ENCODE data around the gene NDUFA7.

The NDUFA7 gene

DNA sequence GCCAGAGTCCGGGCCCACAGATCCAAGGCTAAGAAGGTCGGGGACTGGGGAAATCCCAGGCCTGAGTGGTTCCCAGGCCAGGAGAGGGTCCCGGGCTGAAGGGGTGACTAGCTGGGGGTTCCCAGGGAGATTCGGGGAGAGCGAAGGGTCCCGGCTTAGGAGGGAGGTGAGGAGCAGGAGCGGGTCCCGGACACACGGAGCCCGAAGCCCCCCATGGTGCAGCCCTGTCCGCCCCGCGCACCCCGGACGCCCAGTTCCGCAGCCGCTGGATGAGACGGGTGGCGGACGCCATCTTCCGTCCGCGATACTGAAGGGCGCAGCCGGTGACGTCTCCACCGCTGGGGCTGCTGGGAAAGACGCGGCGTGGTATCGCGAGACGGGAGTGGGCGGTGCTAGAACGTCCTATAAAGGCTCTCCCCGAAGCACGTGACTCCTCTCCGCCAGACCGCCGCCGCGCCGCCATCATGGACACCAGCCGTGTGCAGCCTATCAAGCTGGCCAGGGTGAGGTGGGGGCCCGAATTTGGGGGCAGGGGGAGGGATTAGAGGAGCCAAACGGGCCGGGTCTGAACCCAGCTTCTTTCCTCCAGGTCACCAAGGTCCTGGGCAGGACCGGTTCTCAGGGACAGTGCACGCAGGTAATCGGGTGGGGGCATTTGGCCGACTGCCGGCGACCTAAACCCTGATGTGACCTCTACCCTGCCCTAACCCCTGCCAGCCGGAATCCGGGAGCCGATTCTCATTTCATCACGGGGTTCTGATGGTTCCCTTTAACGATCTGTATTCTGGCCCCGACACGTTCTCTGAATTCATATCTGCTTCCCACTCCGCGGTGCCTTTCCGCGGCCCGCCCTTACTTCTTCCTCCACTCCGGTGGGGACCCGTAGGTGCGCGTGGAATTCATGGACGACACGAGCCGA is at the start of gene NDUFA7, which contains the start of gene RPS28:
Gene NDUFA7, minus strand, starts transcription at position 309 of the 919 bp plus-strand sequence. Its CDS starts 17 bp downstream, at position 292.
Gene RPS28, plus strand, starts transcription at position 430 of the 919 bp plus-strand sequence. Its CDS starts 35 bp downstream, at position 465.
- peak; percentile 90 for DNase-seq (ENCODE audit: extremely low read depth, low read depth)
- peak; percentile 12 for TF ChIP-seq CTCF (IDR thresholded peaks at IDR 0.05; ENCODE audit: low read depth, low read length)

DNA sequence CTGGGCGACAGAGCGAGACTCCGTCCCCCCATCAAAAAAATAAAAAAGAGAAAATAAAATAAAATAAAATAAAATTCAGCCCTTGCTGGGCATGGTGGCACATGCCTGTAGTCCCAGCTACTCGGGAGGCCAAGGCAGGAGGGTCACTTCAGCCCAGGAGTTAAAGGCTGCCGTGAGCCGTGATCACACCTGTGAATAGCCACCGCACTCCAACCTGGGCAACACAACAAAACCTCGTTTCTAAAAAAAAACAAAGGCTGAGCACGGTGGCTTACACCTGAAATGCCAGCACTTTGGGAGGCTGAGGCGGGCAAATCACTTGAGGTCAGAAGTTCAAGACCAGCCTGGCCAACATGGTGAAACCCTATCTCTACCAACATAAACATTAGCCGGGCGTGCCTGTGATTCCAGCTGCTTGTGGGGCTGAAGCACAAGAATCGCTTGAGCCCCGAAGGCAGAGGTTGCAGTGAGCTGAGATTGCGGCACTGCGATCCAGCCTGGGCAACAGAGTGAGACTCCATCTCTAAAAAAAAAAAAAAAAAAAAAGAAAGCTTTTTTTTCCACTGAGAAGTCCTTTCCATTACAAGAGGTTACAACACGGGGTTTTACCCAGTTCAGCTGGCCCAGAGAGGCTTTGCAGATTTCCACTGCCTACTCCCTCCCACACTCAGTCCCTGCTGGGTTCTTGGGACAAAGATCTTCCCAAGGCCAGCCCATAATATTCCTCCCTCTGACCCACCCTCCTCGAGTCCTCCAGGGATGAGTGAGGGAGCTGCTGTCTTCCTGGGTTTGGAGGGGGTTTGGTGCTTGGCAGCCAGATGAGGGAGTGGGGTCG is 49.2 kb upstream of the NDUFA7 start:
- TF ChIP-seq CTCF (IDR thresholded peaks at IDR 0.05; ENCODE audit: low read depth, low read length): no peak
- DNase-seq (ENCODE audit: extremely low read depth, low read depth): no peak

DNA sequence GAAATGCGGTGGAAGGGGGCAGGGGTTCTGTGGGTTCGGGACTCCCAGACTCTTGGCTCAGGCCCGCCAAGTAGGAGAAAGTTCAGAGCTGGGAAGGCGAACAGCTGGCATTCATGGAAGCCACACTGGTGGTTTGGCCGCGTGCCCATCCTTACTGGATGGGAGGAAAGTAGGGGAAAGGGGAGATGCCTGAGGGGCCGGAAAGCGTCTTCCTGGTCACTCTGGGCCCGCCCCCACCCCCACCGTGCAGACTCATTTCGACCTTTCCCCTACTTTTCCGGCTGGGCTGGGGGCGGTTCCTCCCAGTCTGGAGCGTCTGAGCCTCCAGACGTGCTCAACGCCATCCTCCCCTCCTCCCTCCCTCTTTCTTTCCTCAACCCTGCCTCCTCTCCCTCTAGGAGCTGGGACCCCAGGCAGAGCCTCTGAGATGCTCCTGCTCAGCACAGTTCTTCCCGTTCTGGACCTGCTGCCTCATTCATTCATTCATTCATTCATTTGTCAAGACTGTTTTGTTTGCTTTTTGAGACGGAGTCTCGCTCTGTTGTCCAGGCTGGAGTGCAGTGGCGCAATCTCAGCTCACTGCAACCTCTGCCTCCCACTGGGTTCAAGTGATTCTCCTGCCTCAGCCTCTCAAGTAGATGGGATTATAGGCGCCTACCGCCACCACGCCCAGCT is 46.3 kb upstream of the NDUFA7 start:
- DNase-seq (ENCODE audit: extremely low read depth, low read depth): peak; percentile 96
- TF ChIP-seq CTCF (IDR thresholded peaks at IDR 0.05; ENCODE audit: low read depth, low read length): no peak

DNA sequence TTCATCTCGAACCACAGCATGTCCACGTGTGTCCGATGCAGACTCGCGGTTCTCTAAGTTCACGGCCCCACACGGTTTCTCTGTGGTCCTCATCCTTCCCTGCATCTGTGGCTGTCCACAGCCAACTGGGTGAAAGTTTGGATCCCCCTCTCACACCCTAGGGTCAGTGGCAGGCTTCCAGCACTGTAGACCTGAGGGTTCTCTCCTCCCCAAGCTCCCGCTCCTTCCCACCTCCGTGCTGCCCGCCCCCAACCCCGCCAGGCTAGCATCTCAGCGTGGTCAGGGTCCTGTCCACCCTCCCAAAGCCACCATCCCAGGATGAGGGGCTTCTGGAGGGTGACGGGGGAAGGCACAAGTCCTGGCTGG is 45.8 kb upstream of the NDUFA7 start:
- no peak for DNase-seq (ENCODE audit: extremely low read depth, low read depth)
- TF ChIP-seq CTCF (IDR thresholded peaks at IDR 0.05; ENCODE audit: low read depth, low read length): no peak

DNA sequence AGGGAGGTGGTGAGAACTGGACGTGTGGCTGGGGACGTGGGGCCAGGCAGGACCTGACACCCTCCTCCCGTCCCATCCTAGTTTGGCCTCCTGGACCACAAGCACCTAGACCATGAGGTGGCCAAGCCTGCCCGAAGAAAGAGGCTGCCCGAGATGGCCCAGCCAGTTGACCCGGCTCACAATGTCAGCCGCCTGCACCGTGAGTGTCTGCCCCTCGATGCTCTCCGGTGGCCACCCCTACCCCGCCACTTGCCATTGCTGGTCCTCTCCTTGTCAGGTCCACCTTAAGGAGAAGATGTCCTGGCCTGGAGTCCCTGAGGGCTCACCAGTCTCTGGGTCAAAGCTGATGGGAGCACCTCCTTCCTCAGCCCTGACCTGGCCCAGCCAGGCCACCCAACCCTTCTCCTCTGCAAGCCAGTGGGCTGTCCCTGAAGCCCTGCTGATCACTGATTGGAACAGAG is 45.0 kb upstream of the NDUFA7 start:
- no peak for TF ChIP-seq CTCF (IDR thresholded peaks at IDR 0.05; ENCODE audit: low read depth, low read length)
- DNase-seq (ENCODE audit: extremely low read depth, low read depth): no peak

GRCh38 chr19:8363803-8364771 is 42.9 kb upstream of the NDUFA7 start, which contains the start of gene ANGPTL4:
Gene ANGPTL4, plus strand, starts transcription at chr19:8364155. Its CDS starts 167 bp downstream, at chr19:8364322.
- peak; percentile 17 for TF ChIP-seq CTCF (IDR thresholded peaks at IDR 0.05; ENCODE audit: low read depth, low read length)
- DNase-seq (ENCODE audit: extremely low read depth, low read depth): peak; percentile 46
